Astrocyte (in vitro differentiated cells and primary cell): ENCODE measurements around the gene TIMM44. TPM values are rescaled to one million over a fixed set of nuclear protein-coding genes. Genes with fewer than 3 reads are reported as not detected.

Experiments
- DNase-seq: peaks from one replicate; pipeline ENCODE4 v3.0.0-alpha.2; 2010; ENCODE audit warnings: low read depth
- FAIRE-seq: peaks from 2 replicates; lab custom pipeline; 2011; peaks lifted over from hg19 to GRCh38; lab: Jason Lieb, UNC
- H2AFZ ChIP-seq: 2 replicates; pipeline ENCODE4 v1.6.0; 2012; ENCODE audit warnings: low read depth, low read length, inconsistent platforms
- H3K27ac ChIP-seq: 2 replicates; pipeline ENCODE4 v1.5.1; 2011; ENCODE audit warnings: low read depth, low read length, inconsistent platforms
- H3K27me3 ChIP-seq: 2 replicates; pipeline ENCODE4 v1.6.0; 2011; ENCODE audit warnings: low read length, inconsistent platforms; ENCODE audit not compliant: insufficient read depth
- H3K36me3 ChIP-seq: 2 replicates; pipeline ENCODE4 v1.5.1; 2011; ENCODE audit warnings: low read length, inconsistent platforms; ENCODE audit not compliant: insufficient read depth
- H3K4me1 ChIP-seq: 2 replicates; pipeline ENCODE4 v1.5.1; 2011; ENCODE audit warnings: low read length, inconsistent platforms; ENCODE audit not compliant: insufficient read depth
- H3K4me2 ChIP-seq: 2 replicates; pipeline ENCODE4 v1.6.0; 2012; ENCODE audit warnings: low read length, inconsistent platforms
- H3K4me3 ChIP-seq: 2 replicates; pipeline ENCODE4 v1.5.1; 2011; ENCODE audit warnings: low read depth, mild to moderate bottlenecking, low read length, inconsistent platforms; ENCODE audit not compliant: insufficient read depth
- H3K79me2 ChIP-seq: 2 replicates; pipeline ENCODE4 v1.6.0; 2012; ENCODE audit warnings: mild to moderate bottlenecking, low read length, inconsistent platforms; ENCODE audit not compliant: insufficient read depth
- H3K9ac ChIP-seq: 2 replicates; pipeline ENCODE4 v1.6.0; 2012; ENCODE audit warnings: mild to moderate bottlenecking, low read length, inconsistent platforms
- H3K9me3 ChIP-seq: 2 replicates; pipeline ENCODE4 v1.5.1; 2012; ENCODE audit warnings: low read depth, mild to moderate bottlenecking, low read length, inconsistent platforms; ENCODE audit not compliant: insufficient read depth
- H4K20me1 ChIP-seq: 2 replicates; pipeline ENCODE4 v1.6.0; 2012; ENCODE audit warnings: low read length, inconsistent platforms; ENCODE audit not compliant: insufficient read depth
- H3K27ac Mint-ChIP-seq: one replicate; pipeline ENCODE4 v1.8.0; 2021; ENCODE audit warnings: mild to moderate bottlenecking, mixed read lengths; ENCODE audit not compliant: unreplicated experiment
- H3K27me3 Mint-ChIP-seq: one replicate; pipeline ENCODE4 v1.8.0; 2021; ENCODE audit warnings: low read depth, mixed read lengths; ENCODE audit not compliant: unreplicated experiment
- H3K36me3 Mint-ChIP-seq: one replicate; pipeline ENCODE4 v1.8.0; 2021; ENCODE audit warnings: low read depth, mixed read lengths; ENCODE audit not compliant: unreplicated experiment
- H3K4me1 Mint-ChIP-seq: one replicate; pipeline ENCODE4 v1.8.0; 2021; ENCODE audit warnings: low read depth, mixed read lengths; ENCODE audit not compliant: unreplicated experiment
- H3K4me3 Mint-ChIP-seq: one replicate; pipeline ENCODE4 v1.8.0; 2021; ENCODE audit warnings: mild to moderate bottlenecking, moderate library complexity, mixed read lengths; ENCODE audit not compliant: unreplicated experiment
- H3K9me3 Mint-ChIP-seq: one replicate; pipeline ENCODE4 v1.8.0; 2021; ENCODE audit warnings: mild to moderate bottlenecking, mixed read lengths; ENCODE audit not compliant: unreplicated experiment
- EZH2 ChIP-seq: IDR thresholded peaks from 2 replicates; pipeline ENCODE4 v1.6.1; 2012; ENCODE audit warnings: mild to moderate bottlenecking, low read length, inconsistent platforms; ENCODE audit not compliant: insufficient read depth
- total RNA-seq: library from RNA; stranded (reverse); gene quantifications from 2 replicates; pipeline ENCODE4 v1.2.1, GENCODE V29; 2021
- TF ChIP-seq, protein P1 (sequence below): IDR thresholded peaks from 2 replicates; pipeline ENCODE4 v1.5.1; 2011; ENCODE audit warnings: low read depth, mild to moderate bottlenecking, inconsistent platforms, low read length, moderate library complexity; ENCODE audit not compliant: insufficient read depth

Gene TIMM44
- total RNA-seq, 1 donor from 2014 or later, result 71.1 TPM

DNA sequence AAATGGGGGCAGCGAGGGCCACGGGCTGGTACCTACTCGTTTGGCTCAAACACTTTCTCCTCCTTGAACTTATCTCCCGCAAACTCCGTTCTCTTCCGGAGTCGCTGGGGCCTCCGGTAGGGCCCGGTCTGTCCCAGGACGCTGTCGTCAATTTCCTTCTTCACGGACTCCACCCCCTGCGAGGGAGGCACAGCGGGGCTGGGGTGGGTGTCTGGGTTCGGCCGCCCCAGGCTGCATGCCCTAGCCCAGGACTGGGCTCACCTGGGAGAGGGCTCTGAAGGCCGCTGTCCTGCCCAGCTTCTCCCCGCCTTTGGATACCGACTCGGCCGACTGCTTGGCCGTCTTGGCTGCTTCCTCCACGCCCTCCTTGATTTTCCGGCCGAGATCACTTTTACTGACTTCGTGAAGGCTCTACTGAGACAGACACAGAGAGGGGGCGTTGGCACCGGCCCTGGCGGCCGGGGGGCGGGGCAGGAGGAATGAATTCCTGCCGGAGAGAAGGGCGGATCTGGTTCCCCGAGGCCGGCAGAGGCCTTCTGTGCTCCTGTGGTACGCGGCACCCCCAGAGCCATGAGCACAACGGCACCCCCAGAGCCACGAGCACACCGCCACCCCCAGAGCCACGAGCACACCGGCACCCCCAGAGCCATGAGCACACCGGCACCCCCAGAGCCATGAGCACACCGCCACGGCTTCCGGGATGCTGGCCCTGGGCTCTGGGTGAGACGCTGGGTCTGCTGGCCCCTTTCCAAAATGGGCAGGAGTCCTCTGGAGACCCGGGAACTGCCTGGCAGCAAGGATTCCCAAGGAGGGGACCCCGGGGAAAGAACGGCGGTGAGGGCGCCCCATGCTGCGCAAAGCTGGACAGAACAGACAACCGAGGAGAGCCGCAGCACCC lies 9.4 kb downstream of the TIMM44 start:
- no peak overlapping the region for H2AFZ ChIP-seq
- TF ChIP-seq, protein P1, sequence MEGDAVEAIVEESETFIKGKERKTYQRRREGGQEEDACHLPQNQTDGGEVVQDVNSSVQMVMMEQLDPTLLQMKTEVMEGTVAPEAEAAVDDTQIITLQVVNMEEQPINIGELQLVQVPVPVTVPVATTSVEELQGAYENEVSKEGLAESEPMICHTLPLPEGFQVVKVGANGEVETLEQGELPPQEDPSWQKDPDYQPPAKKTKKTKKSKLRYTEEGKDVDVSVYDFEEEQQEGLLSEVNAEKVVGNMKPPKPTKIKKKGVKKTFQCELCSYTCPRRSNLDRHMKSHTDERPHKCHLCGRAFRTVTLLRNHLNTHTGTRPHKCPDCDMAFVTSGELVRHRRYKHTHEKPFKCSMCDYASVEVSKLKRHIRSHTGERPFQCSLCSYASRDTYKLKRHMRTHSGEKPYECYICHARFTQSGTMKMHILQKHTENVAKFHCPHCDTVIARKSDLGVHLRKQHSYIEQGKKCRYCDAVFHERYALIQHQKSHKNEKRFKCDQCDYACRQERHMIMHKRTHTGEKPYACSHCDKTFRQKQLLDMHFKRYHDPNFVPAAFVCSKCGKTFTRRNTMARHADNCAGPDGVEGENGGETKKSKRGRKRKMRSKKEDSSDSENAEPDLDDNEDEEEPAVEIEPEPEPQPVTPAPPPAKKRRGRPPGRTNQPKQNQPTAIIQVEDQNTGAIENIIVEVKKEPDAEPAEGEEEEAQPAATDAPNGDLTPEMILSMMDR, result no peak
- TF ChIP-seq EZH2, result no peak
- Mint-ChIP-seq H3K36me3 (peaks cover 4% of the 10 kb centered on the region), H3K4me1 (peaks cover 2% of the 10 kb centered on the region), H3K4me3 (no peak overlapping the region), H3K27me3 (no peaks in the 10 kb centered on the region), H3K27ac (no peak overlapping the region), H3K9me3 (no peaks in the 10 kb centered on the region)
- H3K4me2 ChIP-seq, result no peak overlapping the region
- no peak for DNase-seq
- H3K27me3 ChIP-seq, result no peaks in the 10 kb centered on the region
- no peaks in the 10 kb centered on the region for H3K9me3 ChIP-seq
- no peak for FAIRE-seq
- H3K27ac ChIP-seq, result no peak overlapping the region
- no peaks in the 10 kb centered on the region for H3K79me2 ChIP-seq
- H3K4me1 ChIP-seq, result peaks cover 10% of the 10 kb centered on the region
- H3K36me3 ChIP-seq, result peaks cover 20% of the 10 kb centered on the region
- H3K4me3 ChIP-seq, result no peak overlapping the region
- peaks cover 14% of the 10 kb centered on the region for H4K20me1 ChIP-seq
- no peak overlapping the region for H3K9ac ChIP-seq

DNA sequence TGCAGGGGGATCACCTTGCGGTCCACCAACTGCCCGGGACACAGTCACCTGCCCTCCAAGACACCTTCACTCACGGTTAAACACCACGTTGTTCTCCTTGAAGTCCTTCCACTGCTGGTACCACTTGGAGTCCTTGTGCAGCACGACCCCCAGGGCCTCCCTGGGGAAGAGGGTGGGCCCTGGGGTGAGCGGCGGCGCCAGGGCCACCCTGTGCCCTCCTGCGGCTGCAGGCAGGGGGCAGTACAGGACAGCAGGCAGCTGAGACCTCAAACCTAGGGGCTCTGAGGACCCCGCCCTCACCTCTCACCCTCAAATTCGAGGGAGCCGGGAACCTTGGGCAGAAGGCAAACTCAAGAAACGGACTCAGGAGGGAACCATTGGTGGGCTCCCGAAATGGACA lies 10.1 kb downstream of the TIMM44 start:
- H3K9ac ChIP-seq, result no peak overlapping the region
- FAIRE-seq (no peak), DNase-seq (no peak)
- peaks cover 16% of the 10 kb centered on the region for H3K36me3 ChIP-seq
- H4K20me1 ChIP-seq, result peaks cover 16% of the 10 kb centered on the region
- Mint-ChIP-seq H3K36me3 (peaks cover 6% of the 10 kb centered on the region), H3K4me3 (no peak overlapping the region), H3K4me1 (peaks cover 8% of the 10 kb centered on the region), H3K27me3 (no peaks in the 10 kb centered on the region), H3K27ac (no peak overlapping the region), H3K9me3 (no peaks in the 10 kb centered on the region)
- no peaks in the 10 kb centered on the region for H3K27me3 ChIP-seq
- H3K9me3 ChIP-seq, result no peaks in the 10 kb centered on the region
- no peaks in the 10 kb centered on the region for H3K79me2 ChIP-seq
- TF ChIP-seq, protein P1, result no peak
- no peak for TF ChIP-seq EZH2
- H3K27ac ChIP-seq, result no peak overlapping the region
- no peak overlapping the region for H3K4me3 ChIP-seq
- H3K4me2 ChIP-seq, result no peak overlapping the region
- peaks cover 17% of the 10 kb centered on the region for H3K4me1 ChIP-seq
- H2AFZ ChIP-seq, result no peak overlapping the region

DNA sequence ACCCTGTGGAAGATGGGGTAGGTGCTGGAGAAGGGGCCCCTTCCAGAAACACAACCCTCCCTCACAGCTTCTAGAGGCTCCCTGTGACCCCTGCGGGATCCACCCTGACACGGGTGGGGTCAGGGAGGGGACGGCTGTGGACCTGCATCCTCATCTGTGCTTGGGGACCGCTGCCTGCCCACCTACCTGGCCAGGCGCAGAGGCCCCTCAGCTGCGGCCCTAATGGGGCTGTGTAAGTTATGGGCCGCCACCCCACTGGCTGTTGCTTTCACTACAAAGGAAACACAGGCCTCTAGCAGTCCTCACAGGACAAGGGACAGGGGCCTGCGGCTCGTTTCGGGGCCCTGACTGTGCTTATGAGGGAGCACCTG lies 10.6 kb downstream of the TIMM44 start:
- TF ChIP-seq, protein P1, result no peak
- no peak for TF ChIP-seq EZH2
- no peak overlapping the region for H3K4me3 Mint-ChIP-seq
- H3K27ac Mint-ChIP-seq, result no peak overlapping the region
- Histone ChIP-seq H3K4me1 (peaks cover 22% of the 10 kb centered on the region), H3K79me2 (no peaks in the 10 kb centered on the region), H3K27me3 (no peaks in the 10 kb centered on the region), H3K27ac (no peak overlapping the region), H4K20me1 (peaks cover 16% of the 10 kb centered on the region), H3K9ac (no peak overlapping the region), H2AFZ (no peak overlapping the region), H3K36me3 (peaks cover 15% of the 10 kb centered on the region), H3K9me3 (no peaks in the 10 kb centered on the region), H3K4me3 (no peak overlapping the region), H3K4me2 (no peak overlapping the region)
- no peak for FAIRE-seq
- peaks cover 11% of the 10 kb centered on the region for H3K4me1 Mint-ChIP-seq
- no peak for DNase-seq
- H3K9me3 Mint-ChIP-seq, result no peaks in the 10 kb centered on the region
- H3K27me3 Mint-ChIP-seq, result no peaks in the 10 kb centered on the region
- peaks cover 8% of the 10 kb centered on the region for H3K36me3 Mint-ChIP-seq
